ENCODE measurements around the gene BRD2.

GRCh38 chr6:32995448-32995847 lies 27.1 kb downstream of the BRD2 start:
- no peak for TF ChIP-seq CTCF (conservative IDR thresholded peaks at IDR 0.05)
- no peak for TF ChIP-seq ZFX (IDR thresholded peaks at IDR 0.05)

Data from C4-2B (cell line).